ENCODE data around the gene RAB8A. TPM values are rescaled to one million over a fixed set of nuclear protein-coding genes. Genes with fewer than 3 reads are reported as not detected.

RAB8A gene
- 54.7 and 102 TPM in 2 replicates for total RNA-seq

DNA sequence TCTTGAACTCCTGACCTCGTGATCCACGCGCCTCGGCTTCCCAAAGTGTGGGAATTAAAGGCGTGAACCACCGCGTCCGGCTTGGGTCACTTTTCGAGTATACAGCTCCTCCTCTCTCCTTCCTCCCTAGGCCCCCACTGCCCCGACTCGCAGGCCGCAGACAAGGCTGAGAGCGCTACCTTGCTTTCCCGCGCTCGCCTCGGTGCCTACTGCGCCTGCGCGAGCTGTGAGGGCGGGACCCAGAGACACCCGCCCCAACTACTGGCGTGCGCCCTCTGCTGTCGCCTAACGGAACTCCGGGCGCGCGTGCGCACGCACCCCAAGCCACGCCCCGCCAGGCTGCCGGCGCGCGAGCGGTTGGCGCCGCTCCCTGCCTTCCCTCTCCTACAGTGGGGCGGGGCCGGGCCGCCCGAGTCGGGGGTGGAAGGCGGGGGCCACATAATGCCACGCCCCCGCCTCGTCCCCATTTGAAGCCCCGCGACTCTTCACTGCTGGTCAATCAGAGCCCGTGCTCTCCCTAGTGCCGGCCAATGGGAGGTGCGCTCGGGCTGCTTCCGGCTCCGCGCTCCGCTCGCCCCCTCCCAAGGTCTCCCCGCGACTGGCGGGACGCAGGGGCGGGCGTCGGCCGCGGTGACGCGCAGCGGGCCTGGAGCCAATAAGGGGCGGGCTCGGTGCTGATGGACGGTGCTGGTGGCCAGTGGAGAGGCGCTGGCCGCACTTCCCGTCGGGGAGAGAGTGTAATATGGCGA is at the start of gene RAB8A:
TSS of gene RAB8A (plus strand) at position 730 of the 749 bp plus-strand sequence. CDS start at position 743, 13 bp downstream.

DNA sequence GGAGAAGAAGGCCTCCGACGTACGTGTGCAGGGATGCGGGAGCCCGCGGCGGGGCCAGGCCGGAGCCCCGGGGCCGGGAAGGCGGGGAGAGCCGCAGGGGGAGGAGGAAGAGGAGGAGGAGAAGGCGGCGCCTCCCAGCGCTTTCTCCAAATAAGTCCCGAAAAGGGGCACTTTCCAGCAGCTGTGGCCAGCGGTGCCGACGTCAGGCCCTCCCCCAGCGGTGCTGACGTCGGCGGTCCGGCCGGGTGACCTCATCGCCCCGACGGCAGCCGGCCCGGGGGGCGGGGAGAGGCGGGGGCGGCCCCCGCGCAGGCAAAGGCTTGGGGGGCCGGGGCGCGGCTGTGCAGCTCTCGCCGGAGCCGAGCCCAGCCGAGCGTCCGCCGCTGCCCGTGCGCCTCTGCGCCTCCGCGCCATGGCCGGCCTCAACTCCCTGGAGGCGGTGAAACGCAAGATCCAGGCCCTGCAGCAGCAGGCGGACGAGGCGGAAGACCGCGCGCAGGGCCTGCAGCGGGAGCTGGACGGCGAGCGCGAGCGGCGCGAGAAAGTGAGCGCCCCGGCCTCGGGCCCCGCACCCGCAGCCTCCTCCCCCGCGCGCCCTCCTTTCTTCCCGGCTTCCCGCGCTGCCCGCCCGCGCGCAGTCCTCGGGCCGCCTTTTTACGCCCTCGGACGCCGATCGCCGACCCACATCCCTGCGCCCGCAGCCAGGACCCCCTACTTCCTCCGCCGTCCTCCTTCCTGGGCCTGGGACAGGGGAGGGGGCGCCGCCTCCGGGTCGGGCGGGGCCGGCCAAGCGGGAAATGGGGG is 35.3 kb upstream of the RAB8A start, which contains the start of gene TPM4:
TSS of gene TPM4 (plus strand) at position 342 of the 804 bp plus-strand sequence. CDS start at position 413, 71 bp downstream.

DNA sequence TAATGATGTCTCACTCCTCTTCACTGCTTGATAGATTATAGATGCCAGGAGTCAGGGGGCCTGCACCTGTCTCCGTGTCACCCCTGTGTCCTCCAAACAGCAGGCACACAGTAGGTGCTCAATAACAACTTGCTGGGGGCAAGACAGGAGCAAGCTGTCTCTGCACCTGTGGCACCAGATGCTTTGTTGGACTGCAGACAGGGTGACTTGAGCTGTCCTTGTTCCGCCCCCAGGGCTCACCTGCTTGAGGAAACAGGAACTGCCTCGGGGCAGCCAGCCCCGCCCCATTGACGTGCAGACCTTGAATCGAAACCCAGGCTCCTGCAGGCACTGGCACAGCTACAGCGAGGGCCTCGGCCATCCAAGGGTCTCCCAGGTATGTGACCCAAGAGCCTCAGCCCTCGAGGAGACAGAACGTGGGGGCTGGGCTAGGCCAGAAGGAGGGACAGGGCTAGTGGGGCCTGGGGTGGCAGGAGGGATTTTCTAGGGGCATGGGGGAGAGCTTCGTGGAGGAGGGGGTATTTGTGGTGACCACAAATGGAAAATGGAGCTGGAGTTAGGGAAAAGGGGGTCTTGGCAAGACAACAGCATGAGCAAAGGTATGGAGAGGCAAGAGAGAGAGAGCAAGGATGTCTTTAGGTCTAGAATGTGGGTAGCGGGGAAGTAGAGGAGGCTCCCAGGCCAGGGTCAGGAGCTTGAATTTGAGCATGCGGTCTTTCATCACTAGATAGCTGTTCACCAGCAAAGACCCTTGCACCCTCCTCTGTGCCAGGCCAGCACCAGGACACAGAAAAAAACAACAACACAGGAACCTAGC is 31.9 kb downstream of the RAB8A start, which contains the start of gene HSH2D:
TSS of gene HSH2D (plus strand) at position 287 of the 817 bp plus-strand sequence. CDS start 5,066 bp downstream, outside the sequence.

Other genes starting within 250 kb of the RAB8A start
- not detected in 2 replicates for gene CYP4F2, start 213.8 kb upstream of the RAB8A start, total RNA-seq
- not detected in 2 replicates for gene CYP4F11, start 177.4 kb upstream of the RAB8A start, total RNA-seq
- not detected in 2 replicates for gene OR10H4, start 162.9 kb upstream of the RAB8A start, total RNA-seq
- gene TPM4, start 35.4 kb upstream of the RAB8A start, total RNA-seq: 1,030 and 1,294 TPM in 2 replicates
- gene HSH2D, start 31.8 kb downstream of the RAB8A start, total RNA-seq: not detected in 2 replicates
- not detected in 2 replicates for gene CIB3, start 61.6 kb downstream of the RAB8A start, total RNA-seq
- gene FAM32A, start 73.5 kb downstream of the RAB8A start, total RNA-seq: 102 and 108 TPM in 2 replicates
- 79.7 and 127 TPM in 2 replicates for gene AP1M1, start 86.0 kb downstream of the RAB8A start, total RNA-seq
- 11.2 and 13.1 TPM in 2 replicates for gene KLF2, start 212.9 kb downstream of the RAB8A start, total RNA-seq